A673 (cell line): ENCODE data around the gene CETP. TPM values are rescaled to one million over a fixed set of nuclear protein-coding genes. Genes with fewer than 3 reads are reported as not detected.

Experiments used
- BruUV-seq: library from RNA; stranded (reverse); fragments of 400-500 nt; replicated peaks from 2 replicates; lab custom pipeline; 2021; lab: Mats Ljungman, UMichigan
- CTCF ChIA-PET: fragments of 300-600 bp; sonication (Branson Sonifier 250); formaldehyde crosslinking; loops from one replicate; lab custom pipeline; 2022; ENCODE audit warnings: antibody characterized with exemption; lab: Charles Lee
- POLR2A ChIA-PET: fragments of 300-600 bp; sonication (Branson Sonifier 250); formaldehyde crosslinking; loops from one replicate; lab custom pipeline; 2022; ENCODE audit warnings: antibody characterized with exemption; ENCODE audit not compliant: low non-redundant PET; lab: Charles Lee
- DNase-seq: peaks from one replicate; pipeline ENCODE4 v3.0.0-alpha.2; 2015; ENCODE audit warnings: low spot score
- H3K27ac ChIP-seq: fragments of 200-600 bp; sonication (generic); 2 replicates; pipeline ENCODE4 v1.5.1; 2016; ENCODE audit warnings: mixed run types, low read depth, mild to moderate bottlenecking, mixed read lengths, antibody characterized with exemption, low read length; ENCODE audit not compliant: poor library complexity, severe bottlenecking
- H3K27me3 ChIP-seq: fragments of 200-600 bp; sonication (generic); replicated peaks from 2 replicates; pipeline ENCODE4 v1.6.1; 2017; ENCODE audit warnings: mixed run types, low read depth, mild to moderate bottlenecking, mixed read lengths, antibody characterized with exemption, low read length; ENCODE audit not compliant: insufficient read depth, poor library complexity
- H3K36me3 ChIP-seq: fragments of 200-600 bp; sonication (generic); 2 replicates; pipeline ENCODE4 v1.6.1; 2016; ENCODE audit warnings: mixed run types, mild to moderate bottlenecking, mixed read lengths, antibody characterized with exemption, low read length; ENCODE audit not compliant: insufficient read depth, poor library complexity, severe bottlenecking
- H3K4me1 ChIP-seq: fragments of 200-600 bp; sonication (generic); 2 replicates; pipeline ENCODE4 v1.6.1; 2017; ENCODE audit warnings: mixed run types, mild to moderate bottlenecking, mixed read lengths, antibody characterized with exemption, low read length; ENCODE audit not compliant: insufficient read depth, poor library complexity, severe bottlenecking
- H3K4me3 ChIP-seq: fragments of 200-600 bp; sonication (generic); 2 replicates; pipeline ENCODE4 v1.5.1; 2016; ENCODE audit warnings: low read depth, mixed run types, mild to moderate bottlenecking, mixed read lengths, low read length; ENCODE audit not compliant: poor library complexity, severe bottlenecking
- H3K9me3 ChIP-seq: fragments of 200-600 bp; sonication (generic); 2 replicates; pipeline ENCODE4 v1.6.1; 2016; ENCODE audit warnings: mixed run types, low read depth, mild to moderate bottlenecking, mixed read lengths, antibody characterized with exemption, low read length; ENCODE audit not compliant: poor library complexity, severe bottlenecking
- EZH2 ChIP-seq: fragments of 200-600 bp; sonication (generic); IDR thresholded peaks from 2 replicates; pipeline ENCODE4 v1.6.1; 2017; ENCODE audit warnings: borderline replicate concordance, low read depth, mild to moderate bottlenecking, mixed read lengths, antibody characterized with exemption, low read length; ENCODE audit not compliant: poor library complexity, severe bottlenecking
- intact Hi-C: fragments of 100-400 bp; cut with micrococcal nuclease; formaldehyde crosslinking; loops from one replicate; pipeline ENCODE4 v1.10.0; 2022; ENCODE audit not compliant: unreplicated experiment
- total RNA-seq: library from RNA; stranded (reverse); gene quantifications from 2 replicates; pipeline ENCODE4 v1.2.3, GENCODE V29; 2021
- TF ChIP-seq, protein P1 (sequence below): fragments of 300-800, 200-600 bp; sonication (generic); conservative IDR thresholded peaks from 2 replicates; pipeline ENCODE4 v1.5.1; 2017; ENCODE audit warnings: low read depth, mild to moderate bottlenecking, antibody characterized with exemption, low read length, moderate library complexity, mixed read lengths

CETP gene
- total RNA-seq, 1 experiment from 2014 or later, result not detected

DNA sequence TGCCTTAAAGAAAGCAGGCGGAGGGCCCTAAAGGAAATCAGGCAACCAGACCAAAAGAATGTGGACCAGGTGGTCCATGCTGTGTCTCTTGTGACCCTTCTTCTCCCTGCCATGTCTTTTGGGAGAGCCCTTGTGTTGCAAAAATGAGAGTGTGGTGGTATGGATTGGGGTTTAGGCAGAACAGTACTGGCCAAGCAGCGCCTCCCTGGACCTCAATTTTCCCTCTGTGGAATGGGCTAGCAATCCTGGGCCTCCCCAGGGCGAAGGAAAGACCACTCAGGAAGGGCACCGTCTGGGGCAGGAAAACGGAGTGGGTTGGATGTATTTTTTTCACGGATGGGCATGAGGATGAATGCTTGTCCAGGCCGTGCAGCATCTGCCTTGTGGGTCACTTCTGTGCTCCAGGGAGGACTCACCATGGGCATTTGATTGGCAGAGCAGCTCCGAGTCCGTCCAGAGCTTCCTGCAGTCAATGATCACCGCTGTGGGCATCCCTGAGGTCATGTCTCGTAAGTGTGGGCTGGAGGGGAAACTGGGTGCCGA is 20.1 kb downstream of the CETP start:
- Histone ChIP-seq H3K4me3 (no peak overlapping the region), H3K36me3 (no peaks in the 10 kb centered on the region), H3K27me3 (no peaks in the 10 kb centered on the region), H3K27ac (no peak overlapping the region), H3K4me1 (peaks cover 16% of the 10 kb centered on the region), H3K9me3 (no peaks in the 10 kb centered on the region)
- no TSS peak for BruUV-seq
- intact Hi-C loops, result no loop called here
- no peak for DNase-seq
- ChIA-PET CTCF (no interaction called here), POLR2A (no interaction called here)
- TF ChIP-seq EZH2, result no peak
- TF ChIP-seq, protein P1, sequence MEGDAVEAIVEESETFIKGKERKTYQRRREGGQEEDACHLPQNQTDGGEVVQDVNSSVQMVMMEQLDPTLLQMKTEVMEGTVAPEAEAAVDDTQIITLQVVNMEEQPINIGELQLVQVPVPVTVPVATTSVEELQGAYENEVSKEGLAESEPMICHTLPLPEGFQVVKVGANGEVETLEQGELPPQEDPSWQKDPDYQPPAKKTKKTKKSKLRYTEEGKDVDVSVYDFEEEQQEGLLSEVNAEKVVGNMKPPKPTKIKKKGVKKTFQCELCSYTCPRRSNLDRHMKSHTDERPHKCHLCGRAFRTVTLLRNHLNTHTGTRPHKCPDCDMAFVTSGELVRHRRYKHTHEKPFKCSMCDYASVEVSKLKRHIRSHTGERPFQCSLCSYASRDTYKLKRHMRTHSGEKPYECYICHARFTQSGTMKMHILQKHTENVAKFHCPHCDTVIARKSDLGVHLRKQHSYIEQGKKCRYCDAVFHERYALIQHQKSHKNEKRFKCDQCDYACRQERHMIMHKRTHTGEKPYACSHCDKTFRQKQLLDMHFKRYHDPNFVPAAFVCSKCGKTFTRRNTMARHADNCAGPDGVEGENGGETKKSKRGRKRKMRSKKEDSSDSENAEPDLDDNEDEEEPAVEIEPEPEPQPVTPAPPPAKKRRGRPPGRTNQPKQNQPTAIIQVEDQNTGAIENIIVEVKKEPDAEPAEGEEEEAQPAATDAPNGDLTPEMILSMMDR, result no peak

DNA sequence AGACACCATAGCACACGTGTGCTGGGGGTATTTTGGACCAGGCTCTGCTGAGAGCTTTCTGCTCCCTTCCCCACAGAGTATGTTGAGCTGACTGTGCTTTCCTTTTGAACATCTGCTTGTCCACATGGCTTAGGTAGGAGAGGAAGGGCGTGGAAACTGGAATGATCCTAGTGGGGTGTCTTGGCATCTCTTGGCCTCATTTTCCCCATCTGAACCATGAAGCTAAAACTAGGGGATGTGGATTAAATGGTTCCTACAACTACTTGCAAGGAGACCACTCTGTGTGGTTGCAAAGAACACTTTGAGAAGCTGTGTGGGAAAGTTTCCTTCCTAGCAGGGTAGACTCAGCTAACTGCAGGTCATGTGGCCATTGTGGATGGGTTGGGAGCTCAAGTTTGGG is 20.9 kb downstream of the CETP start:
- H3K27me3 ChIP-seq, result no peaks in the 10 kb centered on the region
- ChIA-PET POLR2A (no interaction called here), CTCF (no interaction called here)
- no TSS peak for BruUV-seq
- H3K27ac ChIP-seq, result no peak overlapping the region
- H3K9me3 ChIP-seq, result no peaks in the 10 kb centered on the region
- no peaks in the 10 kb centered on the region for H3K36me3 ChIP-seq
- H3K4me3 ChIP-seq, result no peak overlapping the region
- DNase-seq, result no peak
- intact Hi-C loops, result no loop called here
- no peak for TF ChIP-seq EZH2
- TF ChIP-seq, protein P1, result no peak
- peaks cover 16% of the 10 kb centered on the region for H3K4me1 ChIP-seq

DNA sequence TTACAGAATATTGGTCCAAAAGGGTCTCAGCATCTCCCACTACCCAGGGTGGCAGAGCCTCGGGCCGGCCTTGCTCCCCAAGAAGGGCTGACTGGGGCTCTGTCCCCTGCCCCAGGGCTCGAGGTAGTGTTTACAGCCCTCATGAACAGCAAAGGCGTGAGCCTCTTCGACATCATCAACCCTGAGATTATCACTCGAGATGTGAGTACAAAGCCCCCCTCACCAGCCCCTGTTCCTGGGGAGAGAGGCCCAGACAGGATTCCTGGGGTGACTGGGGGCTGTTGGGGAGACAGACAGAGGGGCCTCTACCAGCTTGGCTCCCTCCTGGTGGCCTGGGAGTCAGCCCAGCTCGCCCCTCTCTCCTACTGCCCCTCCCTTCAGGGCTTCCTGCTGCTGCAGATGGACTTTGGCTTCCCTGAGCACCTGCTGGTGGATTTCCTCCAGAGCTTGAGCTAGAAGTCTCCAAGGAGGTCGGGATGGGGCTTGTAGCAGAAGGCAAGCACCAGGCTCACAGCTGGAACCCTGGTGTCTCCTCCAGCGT is 21.5 kb downstream of the CETP start:
- ChIA-PET POLR2A (interaction anchor here (0.6 kb wide), 1 partner anchor 752 kb away, joined by 4 read pairs; no protein-coding TSS in a partner anchor), CTCF (no interaction called here)
- Histone ChIP-seq H3K27me3 (no peaks in the 10 kb centered on the region), H3K27ac (no peak overlapping the region), H3K4me3 (no peak overlapping the region), H3K36me3 (no peaks in the 10 kb centered on the region), H3K4me1 (peaks cover 16% of the 10 kb centered on the region), H3K9me3 (no peaks in the 10 kb centered on the region)
- DNase-seq, result no peak
- TF ChIP-seq, protein P1, result no peak
- TF ChIP-seq EZH2, result no peak
- intact Hi-C loops, result no loop called here
- no TSS peak for BruUV-seq
